GM19463 (cell line): Measurements from ENCODE around the gene FBXO28.
"Not testable (repeated sequence)": the region's sequence is repeated elsewhere in the genome, so short reads cannot be mapped to it uniquely, and the experiment has no call there.

Experiments used
- ATAC-seq: cut with Tn5 transposase; IDR thresholded peaks from one replicate; pipeline ENCODE4 v1.9.1; 2021; ENCODE audit warnings: mild to moderate bottlenecking, moderate library complexity; ENCODE audit not compliant: unreplicated experiment

FBXO28 gene

GRCh38 chr1:224113918-224114786 is at the start of gene FBXO28:
Gene FBXO28 (plus strand): TSS chr1:224114111. CDS start chr1:224114130, 19 bp downstream.
- ATAC-seq, result peak; percentile 100

- no peak for ATAC-seq
Observed at GRCh38 chr1:224064150-224064549, 49.8 kb upstream of the FBXO28 start.

- no peak for ATAC-seq
Observed at GRCh38 chr1:224065455-224065854, 48.5 kb upstream of the FBXO28 start.

GRCh38 chr1:224067207-224067606 is 46.7 kb upstream of the FBXO28 start:
- no peak for ATAC-seq

- no peak for ATAC-seq
Observed at GRCh38 chr1:224067621-224068457, 46.1 kb upstream of the FBXO28 start.

- ATAC-seq, result no peak
Observed at GRCh38 chr1:224068458-224069072, 45.3 kb upstream of the FBXO28 start.

- ATAC-seq, result no peak
Observed at GRCh38 chr1:224069138-224069537, 44.8 kb upstream of the FBXO28 start.

GRCh38 chr1:224070521-224070920 is 43.4 kb upstream of the FBXO28 start:
- no peak for ATAC-seq

- no peak for ATAC-seq
Observed at GRCh38 chr1:224076407-224076806, 37.5 kb upstream of the FBXO28 start.

GRCh38 chr1:224079644-224080043 is 34.3 kb upstream of the FBXO28 start:
- not testable (repeated sequence) for ATAC-seq

GRCh38 chr1:224080115-224080774 is 33.7 kb upstream of the FBXO28 start:
- no peak for ATAC-seq

- ATAC-seq, result no peak
Observed at GRCh38 chr1:224081604-224082003, 32.3 kb upstream of the FBXO28 start.

GRCh38 chr1:224082146-224082545 is 31.8 kb upstream of the FBXO28 start:
- no peak for ATAC-seq

- no peak for ATAC-seq
Observed at GRCh38 chr1:224084867-224085266, 29.0 kb upstream of the FBXO28 start.

GRCh38 chr1:224085421-224086108 is 28.3 kb upstream of the FBXO28 start:
- ATAC-seq, result no peak

GRCh38 chr1:224087286-224087794 is 26.6 kb upstream of the FBXO28 start:
- ATAC-seq, result no peak

- no peak for ATAC-seq
Observed at GRCh38 chr1:224089583-224089982, 24.3 kb upstream of the FBXO28 start.

GRCh38 chr1:224090116-224090515 is 23.8 kb upstream of the FBXO28 start:
- ATAC-seq, result no peak

- ATAC-seq, result no peak
Observed at GRCh38 chr1:224092111-224092510, 21.8 kb upstream of the FBXO28 start.

GRCh38 chr1:224092601-224093000 is 21.3 kb upstream of the FBXO28 start:
- no peak for ATAC-seq
